ENCODE data around the gene COL23A1.

COL23A1 gene

GRCh38 chr5:178424810-178425177 is 165.4 kb downstream of the COL23A1 start:
- no peak overlapping the region for H3K4me3 ChIP-seq (ENCODE audit: low read depth, low read length)
- no peak for DNase-seq (ENCODE audit: low read depth)
- TF ChIP-seq CTCF (conservative IDR thresholded peaks at IDR 0.05; ENCODE audit: low read depth, low read length) = no peak

DNA sequence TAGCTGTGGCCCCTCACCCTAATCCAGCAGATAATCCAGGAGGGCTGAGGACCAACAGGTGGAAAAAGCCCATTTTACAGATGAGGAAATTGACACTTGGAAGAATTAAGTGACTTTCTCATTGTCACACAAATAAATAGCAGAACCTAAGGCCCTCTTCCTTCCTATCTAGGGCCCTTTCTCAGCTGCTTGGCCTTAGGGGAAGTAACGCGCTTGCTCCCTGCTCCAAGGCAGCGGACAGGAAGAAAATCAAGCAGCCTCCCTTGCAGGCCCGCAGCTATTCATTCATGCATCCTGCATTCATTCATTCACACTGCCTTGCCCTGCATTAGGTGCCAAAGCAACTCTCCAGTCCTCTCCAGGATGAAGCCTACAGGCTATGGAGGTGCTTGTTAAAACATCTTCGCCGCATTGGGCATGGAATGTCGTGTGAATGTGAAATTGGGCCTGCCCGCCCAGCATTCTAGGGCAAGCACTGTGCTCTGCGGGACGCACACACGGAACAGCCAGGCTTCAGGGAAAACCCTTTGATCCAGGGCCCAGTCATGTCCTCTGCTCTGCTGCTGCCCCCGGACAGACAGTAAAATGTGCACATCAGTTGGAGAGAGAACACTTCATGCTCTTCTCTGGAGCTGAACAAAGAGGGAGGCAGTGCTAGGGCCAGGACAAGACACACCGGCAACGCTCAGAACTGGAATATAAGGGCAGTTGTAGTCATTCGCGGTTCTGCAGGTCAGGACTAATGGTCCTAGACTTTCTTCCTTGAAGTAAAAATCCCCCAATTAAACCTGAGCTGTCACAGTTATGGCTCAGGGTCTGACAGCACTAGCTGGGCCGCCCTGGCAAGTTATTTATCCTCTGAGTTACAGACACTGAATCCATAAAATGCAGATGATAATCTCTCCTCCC is 166.0 kb downstream of the COL23A1 start:
- TF ChIP-seq CTCF (conservative IDR thresholded peaks at IDR 0.05; ENCODE audit: low read depth, low read length) = no peak
- no peak for DNase-seq (ENCODE audit: low read depth)
- no peak overlapping the region for H3K4me3 ChIP-seq (ENCODE audit: low read depth, low read length)

DNA sequence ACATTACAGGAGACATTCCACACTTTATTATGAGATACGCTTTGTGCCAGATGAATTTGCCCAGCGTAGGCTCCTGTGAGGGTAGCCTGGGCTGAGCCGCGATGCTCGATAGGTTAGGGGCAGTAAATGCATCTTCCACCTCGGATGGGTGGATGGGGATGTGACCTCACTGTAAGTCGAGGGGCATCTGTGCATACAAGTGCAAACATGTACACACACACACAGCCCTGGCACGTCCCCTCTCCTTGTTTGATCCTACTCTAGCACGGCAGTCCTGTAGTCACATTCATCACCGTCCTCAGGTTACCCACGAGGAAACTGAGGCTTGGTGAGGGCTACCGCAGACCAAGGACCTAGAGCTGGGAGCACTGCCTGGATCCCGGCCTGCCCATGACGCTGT is 166.8 kb downstream of the COL23A1 start:
- H3K4me3 ChIP-seq (ENCODE audit: low read depth, low read length) = no peak overlapping the region
- TF ChIP-seq CTCF (conservative IDR thresholded peaks at IDR 0.05; ENCODE audit: low read depth, low read length) = no peak
- DNase-seq (ENCODE audit: low read depth) = no peak

DNA sequence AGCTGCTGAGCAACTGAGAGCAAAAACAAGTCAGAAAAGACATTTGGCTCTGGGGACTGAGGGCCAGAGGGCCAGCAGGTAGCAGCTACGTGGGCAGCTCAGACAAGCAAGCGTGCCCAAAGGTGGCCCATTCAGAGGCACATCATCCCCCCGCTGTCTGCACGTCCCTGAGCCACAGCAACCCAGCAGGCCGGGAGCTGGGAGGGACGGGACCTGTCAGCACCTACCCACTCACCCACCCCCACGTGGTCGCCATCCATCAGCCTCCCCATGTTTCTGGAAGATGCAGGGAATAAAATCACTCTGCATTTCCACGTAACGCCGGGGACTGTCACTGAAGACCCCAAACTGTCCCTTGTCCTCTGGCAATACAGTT is 167.8 kb downstream of the COL23A1 start:
- no peak for DNase-seq (ENCODE audit: low read depth)
- H3K4me3 ChIP-seq (ENCODE audit: low read depth, low read length) = no peak overlapping the region
- TF ChIP-seq CTCF (conservative IDR thresholded peaks at IDR 0.05; ENCODE audit: low read depth, low read length) = no peak

DNA sequence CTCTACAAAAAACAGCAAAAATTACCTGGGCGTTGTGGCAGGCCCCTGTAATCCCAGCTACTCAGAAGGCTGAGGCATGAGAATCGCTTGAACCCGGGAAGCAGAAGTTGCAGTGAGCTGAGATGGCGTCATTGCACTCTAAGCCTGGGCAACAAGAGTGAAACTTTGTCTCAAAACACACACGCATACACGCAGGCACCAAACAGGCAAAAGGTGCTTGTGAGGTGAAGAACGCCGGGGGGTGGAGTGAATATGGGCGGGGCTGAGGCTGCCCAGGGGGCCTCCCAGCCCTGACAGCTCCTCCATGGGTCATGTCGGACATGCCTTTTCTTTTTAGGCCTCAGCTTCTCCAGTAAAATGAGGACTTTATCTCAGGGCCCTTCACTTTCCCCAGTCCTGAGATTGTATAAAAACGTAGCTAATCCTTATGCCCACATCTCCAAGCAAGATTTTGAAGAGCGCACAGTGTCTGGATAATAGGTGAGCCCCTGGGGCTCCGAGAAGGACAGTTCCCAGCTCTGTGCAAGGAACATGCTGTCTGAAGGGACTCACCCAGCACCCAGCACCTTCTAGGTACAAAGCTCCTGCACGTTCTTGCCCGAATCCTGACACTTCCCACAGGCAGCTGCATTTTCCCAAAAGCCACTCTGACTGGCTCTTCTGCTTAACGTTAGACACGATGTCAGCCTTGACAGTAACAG is 168.3 kb downstream of the COL23A1 start:
- H3K4me3 ChIP-seq (ENCODE audit: low read depth, low read length) = no peak overlapping the region
- no peak for DNase-seq (ENCODE audit: low read depth)
- no peak for TF ChIP-seq CTCF (conservative IDR thresholded peaks at IDR 0.05; ENCODE audit: low read depth, low read length)

GRCh38 chr5:178421128-178421527 is 169.1 kb downstream of the COL23A1 start:
- no peak overlapping the region for H3K4me3 ChIP-seq (ENCODE audit: low read depth, low read length)
- DNase-seq (ENCODE audit: low read depth) = no peak
- TF ChIP-seq CTCF (conservative IDR thresholded peaks at IDR 0.05; ENCODE audit: low read depth, low read length) = no peak
